Middle frontal gyrus (tissue), 1 donor: ENCODE results near the gene ZNF665.
A peak's percentile ranks its signal among the peaks of the same experiment; 100 is the strongest.
"Not testable (repeated sequence)": the region's sequence is repeated elsewhere in the genome, so short reads cannot be mapped to it uniquely, and the experiment has no call there.

Experiments used
- DNase-seq: peaks from one replicate; pipeline ENCODE4 v3.0.0-alpha.2; 2015; ENCODE audit warnings: low spot score; ENCODE audit errors: extremely low spot score

The ZNF665 gene

DNA sequence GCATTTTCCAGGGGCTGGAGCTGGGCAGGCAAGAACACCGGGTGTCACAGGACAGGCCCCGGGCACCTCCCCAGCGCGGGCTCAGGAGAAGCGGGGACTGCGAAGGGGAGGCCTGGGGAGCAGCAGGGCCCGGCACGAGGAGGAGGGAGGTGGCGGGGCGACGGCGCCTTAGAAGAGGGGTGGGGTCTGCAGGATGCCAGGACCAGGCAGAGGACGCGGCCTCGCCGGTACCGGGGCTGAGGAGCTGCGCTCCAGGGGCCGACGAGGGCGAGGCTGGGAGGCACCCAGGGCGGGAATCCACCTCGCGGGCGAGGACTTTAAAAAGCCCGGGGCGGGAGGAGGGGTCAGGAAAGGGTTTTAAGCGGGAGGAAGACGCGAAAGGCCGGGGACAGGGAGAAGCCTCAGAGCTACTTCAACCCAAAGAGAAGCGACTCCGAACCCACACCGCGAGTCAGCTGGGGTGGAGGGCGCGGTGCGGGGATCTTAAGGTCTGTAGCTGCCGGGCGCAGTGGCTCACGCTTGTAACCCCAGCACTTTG lies 35.0 kb downstream of the ZNF665 start:
- DNase-seq = no peak

DNA sequence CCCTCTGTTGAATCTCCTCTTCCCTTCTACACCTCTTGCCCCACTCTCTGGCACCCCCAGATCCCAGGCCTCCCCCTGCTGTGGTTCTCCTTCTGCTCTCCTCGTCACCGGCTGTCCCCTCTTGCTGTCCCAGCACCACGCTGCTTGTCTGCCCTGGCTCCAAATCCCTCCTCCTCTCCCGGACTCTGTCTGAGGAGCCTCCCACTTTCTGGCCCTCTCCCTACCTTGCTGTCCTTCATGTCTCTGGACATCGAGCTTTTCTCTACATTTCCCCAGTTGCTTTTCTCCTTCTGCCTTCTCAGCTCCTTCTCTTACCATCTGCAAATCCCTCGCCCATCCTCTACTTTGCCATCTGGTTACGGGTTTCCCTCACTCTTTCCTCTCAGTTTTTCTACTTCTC lies 35.5 kb downstream of the ZNF665 start:
- DNase-seq = no peak

DNA sequence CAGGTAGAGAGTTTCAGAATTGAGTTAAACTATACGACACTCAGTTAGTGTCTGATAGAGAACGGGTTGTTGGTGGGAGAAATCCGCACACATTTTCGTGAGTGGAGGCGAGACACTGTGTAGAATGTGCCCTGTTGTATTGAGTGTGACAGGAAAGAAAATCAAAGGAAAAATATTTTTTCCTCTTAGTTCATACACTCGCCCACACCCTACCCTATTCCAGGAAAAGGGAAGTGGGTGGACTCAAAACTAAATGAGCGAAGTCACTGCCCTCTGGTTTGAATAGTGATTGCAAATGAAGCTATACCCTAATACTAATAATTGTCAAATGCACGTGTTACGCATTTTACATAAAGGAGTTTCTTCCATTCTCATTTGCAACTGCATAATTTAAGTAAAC lies 36.3 kb downstream of the ZNF665 start:
- DNase-seq = no peak

DNA sequence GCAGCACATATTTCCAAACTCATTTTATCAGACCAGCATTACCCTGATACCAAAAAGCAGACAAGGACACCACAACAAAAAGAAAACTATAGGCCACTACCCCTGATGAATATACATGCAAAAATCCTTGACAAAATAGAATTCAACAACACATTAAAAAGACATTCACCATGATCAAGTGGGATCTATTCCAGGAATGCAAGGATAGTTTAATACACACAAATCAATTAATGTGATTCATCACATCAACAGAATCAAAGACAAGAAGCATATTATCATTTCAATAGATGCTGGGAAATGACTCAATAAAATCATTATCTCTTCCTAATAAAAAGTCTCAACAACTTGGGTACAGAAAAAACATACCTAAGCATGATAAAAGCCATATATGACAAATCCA lies 45.5 kb downstream of the ZNF665 start:
- no peak for DNase-seq

DNA sequence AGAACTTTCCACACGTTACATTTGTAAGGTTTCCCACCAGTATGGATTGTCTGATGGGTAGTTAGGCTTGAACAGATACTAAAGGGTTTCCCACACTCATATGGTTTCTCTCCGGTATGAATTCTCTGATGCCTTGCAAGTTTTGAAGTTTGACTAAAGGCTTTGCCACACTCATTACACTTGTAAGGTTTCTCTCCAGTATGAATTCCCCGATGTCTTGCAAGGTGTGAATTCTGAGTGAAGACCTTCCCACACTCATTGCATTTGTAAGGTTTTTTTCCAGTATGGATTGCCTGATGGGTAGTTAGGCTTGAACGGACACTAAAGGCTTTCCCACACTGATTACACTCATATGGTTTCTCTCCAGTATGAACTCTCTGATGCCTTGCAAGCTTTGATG lies 52.8 kb downstream of the ZNF665 start:
- no peak for DNase-seq

DNA sequence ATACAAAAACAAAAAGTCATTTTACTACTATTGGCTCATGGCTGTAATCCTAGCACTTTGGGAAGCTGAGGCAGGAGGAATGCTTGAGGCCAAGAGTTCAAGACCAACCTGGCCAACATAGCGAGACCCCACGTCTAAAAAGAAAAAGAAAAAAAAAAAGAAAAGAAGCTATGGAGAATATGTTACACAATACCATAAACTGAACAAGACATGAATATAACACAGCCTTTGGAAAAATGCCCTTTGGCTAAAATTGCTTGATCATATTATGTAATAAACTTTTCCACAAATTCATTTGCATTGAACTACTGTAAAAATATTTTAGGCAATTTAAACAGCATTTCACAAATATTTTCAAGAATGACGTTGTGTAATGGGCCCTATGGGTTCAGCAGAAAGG lies 56.7 kb downstream of the ZNF665 start:
- DNase-seq = no peak

DNA sequence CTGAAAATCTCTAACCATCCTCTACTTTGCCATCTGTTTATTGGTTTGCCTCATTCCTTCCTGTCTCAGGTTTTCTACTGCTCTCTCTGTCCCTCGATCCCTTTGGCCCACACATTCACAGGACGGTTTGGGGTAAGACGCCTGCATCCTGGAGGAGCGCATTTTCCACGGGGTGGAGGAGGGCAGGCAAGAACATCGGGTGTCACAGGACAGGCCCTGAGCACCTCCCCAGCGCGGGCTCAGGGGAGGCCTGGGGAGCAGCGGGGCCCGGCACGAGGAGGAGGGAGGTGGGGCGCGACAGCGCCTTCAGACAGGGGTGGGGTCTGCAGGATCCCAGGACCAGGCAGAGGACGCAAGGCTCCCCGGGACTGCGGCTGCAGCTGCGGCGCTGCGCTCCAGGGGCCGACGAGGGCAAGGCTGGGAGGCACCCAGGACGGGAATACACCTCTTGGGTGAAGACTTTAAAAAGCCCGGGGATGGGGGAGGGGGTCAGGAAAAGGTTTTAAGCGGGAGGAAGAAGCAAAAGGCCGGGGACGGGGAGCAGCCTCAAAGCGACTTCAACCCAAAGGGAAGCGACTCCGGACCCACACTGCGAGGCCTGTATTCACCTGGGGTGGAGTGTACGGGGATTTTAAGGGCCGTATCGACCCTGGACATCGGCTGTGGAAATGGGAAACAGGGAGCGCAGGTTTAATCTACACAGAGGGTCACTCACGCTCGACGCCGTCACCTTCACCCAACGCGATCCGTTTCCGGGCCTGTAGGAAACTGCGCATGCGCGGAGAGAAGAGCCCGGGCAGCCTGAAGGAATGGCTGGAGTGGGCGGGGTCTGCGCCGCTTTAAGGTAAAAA lies 60.8 kb downstream of the ZNF665 start, which contains the start of gene ZNF415:
ZNF415 (minus strand) TSS at position 770 of the 851 bp plus-strand sequence. CDS start 10,234 bp downstream, outside the sequence.
- peak; percentile 20 for DNase-seq

DNA sequence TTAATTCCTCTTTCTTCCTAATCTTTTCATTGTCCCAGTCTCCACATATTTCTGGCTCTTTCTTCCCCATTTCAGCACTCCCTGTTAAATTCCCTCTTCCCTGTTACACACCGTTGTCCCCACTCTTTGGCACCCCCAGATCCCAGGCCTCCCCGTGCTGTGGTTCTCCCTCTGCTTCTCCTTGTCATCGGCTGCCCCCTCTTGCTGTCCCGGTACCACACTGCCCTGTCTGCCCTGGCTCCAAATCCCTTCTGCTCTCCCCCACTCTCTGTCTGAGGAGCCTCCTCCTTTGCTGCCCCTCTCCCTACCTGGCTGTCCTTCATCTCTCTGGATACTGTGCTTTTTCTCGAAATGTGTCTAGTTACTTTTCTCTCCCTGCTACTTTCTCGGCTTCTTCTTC lies 61.4 kb downstream of the ZNF665 start:
- no peak for DNase-seq

DNA sequence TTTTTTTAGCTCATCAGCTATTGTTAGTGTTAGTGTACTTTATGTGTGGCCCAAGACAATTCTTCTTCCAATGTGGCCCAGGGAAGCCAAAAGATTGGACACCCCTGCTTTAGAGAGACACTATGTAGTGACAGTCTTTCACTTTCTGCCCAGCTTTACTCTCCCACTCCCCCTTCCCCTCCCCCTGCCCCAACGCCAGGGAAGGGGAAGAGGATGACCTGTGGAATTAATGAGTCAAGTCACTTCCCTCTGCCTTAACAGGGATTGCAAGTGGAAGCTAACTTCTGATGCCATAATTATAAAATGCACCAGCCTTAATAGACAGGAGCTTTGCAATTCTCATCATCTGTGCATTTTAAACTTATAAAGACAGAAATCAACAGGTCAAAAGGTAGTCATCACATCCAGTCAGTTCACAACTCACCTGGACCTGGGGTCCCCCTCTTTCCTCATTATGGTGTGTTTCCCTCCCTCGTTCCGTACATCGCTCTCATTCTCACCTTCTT lies 62.0 kb downstream of the ZNF665 start:
- no peak for DNase-seq

DNA sequence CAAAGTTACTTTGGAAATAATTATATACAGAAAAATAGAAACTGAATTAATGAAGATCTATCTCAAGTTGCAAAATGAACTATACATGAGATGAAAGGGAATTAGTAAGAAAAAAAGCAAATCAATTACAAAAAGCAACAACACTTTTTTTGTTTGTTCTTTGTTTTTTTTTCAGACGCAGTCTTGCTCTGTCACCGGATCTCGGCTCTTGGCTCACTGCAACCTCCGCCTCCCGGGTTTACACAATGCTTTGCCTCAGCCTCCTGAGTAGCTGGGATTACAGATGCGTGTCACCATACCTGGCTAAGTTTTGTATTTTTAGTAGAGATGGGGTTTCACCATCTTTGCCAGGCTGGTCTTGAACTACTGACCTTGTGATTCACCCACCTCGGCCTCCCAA lies 62.7 kb downstream of the ZNF665 start:
- no peak for DNase-seq

DNA sequence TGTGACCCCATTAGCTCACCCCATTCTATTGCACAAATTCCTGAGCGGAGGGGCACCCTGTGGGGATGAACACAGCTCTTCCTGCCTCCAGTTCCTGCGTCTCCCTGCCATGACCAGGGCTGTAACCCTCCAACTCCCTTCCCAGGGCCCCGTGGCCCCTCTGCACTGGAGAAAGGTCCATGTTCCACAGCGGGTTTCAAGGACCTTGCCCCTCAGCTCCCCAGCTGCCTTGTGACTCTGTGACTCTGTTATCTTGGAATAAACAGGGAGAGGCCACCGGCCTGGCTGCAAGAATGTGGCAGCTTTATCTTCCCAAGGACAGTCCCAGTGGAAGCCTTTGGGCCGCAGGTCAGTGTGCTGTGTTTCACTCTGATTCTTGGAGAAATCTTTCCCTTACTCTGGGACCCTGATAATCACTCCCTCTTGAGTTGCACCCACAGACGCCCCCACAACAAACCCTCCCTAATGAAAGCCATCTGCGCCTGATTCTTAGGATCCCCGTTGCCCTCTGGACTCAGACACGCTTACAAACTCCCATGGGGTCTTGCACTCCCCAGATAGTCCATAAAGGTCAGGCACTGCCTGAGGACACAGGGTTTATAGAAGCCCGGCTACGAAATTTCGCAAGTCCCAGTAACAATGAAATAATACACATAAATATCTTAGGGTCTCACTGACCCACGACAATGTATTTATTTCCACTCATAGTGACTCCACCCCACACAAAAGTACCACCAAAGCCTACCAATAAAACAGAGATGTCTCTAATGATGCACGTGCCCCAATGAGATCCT lies 66.2 kb downstream of the ZNF665 start:
- not testable (repeated sequence) for DNase-seq

DNA sequence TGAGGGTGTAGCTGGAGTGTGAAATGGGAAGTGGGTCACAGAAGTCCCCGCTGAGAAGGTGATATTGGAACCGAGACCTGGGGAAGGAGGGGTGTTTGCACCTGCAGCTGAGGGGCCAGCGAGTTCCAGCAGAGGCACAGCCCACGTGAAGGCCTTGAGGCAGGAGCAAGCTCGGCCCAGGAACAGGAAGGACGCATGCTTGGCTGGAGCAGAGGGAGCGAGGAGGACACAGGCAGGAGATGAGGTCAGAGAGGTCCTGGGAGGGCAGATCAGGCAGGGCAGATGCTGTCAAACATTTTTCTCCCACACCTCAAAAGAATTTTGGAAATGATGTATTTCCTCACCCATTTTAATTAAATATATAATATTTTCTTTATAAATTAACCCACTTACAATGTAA lies 69.8 kb downstream of the ZNF665 start:
- DNase-seq = no peak
